Muscle of arm (tissue), 12 donors: ENCODE measurements around the gene TMCC1. TPM values are rescaled to one million over a fixed set of nuclear protein-coding genes. Genes with fewer than 3 reads are reported as not detected.
"Not testable (repeated sequence)": the region's sequence is repeated elsewhere in the genome, so short reads cannot be mapped to it uniquely, and the experiment has no call there.

Source experiments
- DNase-seq: peaks from one replicate; pipeline ENCODE4 v3.0.0-alpha.2; 2013
- polyA plus RNA-seq, 12 donors: library from polyadenylated mRNA; unstranded; fragments of 120-200 nt; gene quantifications; one replicate each; pipeline ENCODE4 v1.2.1, GENCODE V29; 2013; ENCODE audit not compliant: insufficient read length in 12 of 12

The TMCC1 gene
- polyA plus RNA-seq, 12 donors = 23.3 to 51.6 (median 36.9) TPM; not detected in 1

DNA sequence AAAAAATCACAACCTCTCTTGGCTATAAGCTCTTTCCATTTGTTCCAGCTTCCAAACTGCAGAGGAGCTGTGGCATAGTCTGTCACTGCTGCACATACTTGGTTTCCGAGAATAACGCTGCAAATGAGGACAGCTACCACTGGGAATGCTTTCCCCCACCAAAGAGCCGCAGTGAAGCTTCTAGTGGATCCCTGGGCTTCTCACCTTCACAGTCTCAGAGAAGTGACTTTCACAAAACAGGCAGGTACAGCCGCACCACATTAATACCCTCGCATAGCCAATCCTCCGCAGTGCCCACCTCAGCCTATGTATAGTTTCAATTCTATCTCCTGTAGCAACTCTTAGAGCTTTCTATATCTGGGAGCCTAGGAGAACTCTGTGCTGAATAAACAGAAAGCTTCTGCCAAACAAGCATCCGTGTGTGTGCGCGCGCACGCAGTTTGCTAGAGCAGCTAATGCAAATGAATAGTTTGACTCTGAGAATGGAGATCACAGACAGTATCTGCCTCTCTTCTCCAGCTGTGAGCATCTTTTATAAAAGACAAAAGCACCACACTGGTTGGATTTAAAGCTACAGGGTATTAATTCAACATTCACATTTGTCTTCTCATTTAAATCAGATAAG is 205.1 kb downstream of the TMCC1 start:
- peak; percentile 72 for DNase-seq

DNA sequence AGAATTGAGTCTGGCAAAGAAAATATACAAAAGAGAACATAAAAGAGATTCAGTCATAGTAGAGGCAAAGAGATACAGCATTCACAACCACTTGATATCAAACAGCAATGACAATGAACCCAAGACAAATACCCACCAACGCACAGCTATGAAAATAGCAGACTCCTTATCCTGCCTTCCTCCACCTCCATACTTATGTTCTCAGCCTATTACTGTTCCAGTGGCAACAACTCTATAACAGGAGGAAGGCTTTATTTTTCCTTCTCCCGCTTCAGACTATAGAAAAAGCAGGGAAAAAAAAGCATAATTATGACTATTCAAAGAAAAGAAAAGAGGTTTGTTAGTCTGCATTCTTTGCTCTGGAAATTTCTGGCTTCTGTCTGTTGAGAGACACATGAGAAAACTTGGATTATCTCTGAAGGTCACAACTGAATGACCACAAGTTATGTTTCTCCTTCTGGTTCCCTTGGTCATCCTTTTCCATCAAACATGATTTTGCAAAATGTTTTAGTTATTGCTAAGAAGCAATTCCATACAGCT is 205.9 kb downstream of the TMCC1 start:
- no peak for DNase-seq

DNA sequence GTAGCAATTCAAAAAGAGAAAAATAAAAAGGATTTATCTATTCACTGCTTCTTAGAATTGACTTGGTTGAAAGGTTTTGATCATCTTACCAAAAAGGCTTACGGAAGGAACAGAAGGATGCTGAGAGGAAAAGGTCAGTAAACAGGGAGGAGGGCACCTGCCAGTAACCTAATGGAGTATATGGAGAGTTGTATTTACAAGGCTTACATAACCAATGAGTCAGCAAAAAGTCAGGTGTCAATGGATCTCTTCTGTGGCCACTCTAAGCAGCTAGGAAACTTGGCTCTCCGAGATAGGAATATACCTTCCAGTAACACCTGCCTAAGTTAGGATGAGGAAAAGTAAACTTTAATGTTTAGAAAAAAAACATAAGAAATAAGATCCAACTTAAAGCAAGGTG is 206.6 kb downstream of the TMCC1 start:
- no peak for DNase-seq

DNA sequence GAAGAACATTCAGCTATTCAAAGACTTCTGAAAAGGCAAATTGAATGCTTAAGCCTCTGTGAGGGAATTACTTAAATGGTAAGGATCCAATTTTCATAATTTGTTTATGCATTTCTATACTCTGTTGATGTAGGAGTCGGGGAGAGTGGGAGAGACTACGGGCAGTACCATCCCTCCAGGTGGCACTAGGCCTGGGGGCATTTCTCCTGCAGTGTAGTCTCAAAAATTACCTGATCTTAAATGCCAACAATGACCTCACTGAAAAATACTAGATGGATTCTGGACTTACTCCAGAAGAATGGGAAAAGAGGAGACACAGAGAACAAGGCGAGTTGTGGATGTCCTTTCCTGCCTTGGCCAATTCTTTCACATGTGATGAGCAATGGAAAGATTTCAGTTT is 209.2 kb downstream of the TMCC1 start:
- DNase-seq = no peak

DNA sequence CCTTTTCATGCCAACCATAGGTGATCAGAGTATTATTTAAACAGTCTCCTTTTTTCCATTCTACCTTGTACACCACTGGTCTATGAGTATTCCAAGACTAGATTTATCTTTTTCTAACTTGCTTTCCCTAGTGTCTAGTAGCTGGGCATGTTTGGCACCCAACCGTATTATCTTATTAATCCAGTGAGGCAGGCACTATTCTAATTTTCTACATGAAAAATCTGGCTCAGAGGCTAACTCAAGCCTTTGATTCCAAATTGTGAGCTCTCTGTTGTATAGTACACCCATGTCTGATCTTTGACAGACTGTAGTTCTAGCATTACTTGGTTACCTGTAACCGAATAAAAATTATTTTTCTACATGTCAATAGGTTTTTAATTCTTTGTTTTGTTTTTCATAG is 210.3 kb downstream of the TMCC1 start:
- no peak for DNase-seq

DNA sequence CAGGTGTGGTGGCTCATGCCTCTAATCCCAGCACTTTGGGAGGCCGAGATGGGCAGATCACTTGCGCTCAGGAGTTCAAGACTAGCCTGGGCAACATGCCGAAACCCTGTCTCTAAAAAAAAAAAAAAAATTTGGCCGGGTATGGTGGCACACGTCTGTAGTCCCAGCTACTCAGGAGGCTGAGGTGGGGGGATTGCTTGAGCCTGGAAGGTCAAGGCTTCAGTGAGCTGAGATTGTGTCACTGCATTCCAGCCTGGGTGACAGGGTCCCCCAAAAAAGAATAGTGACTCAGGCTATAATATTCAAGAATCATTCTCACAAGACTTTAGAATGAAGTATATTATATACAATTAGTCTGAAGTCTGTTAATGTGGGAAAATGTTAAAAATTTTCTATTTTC is 216.5 kb downstream of the TMCC1 start:
- no peak for DNase-seq

DNA sequence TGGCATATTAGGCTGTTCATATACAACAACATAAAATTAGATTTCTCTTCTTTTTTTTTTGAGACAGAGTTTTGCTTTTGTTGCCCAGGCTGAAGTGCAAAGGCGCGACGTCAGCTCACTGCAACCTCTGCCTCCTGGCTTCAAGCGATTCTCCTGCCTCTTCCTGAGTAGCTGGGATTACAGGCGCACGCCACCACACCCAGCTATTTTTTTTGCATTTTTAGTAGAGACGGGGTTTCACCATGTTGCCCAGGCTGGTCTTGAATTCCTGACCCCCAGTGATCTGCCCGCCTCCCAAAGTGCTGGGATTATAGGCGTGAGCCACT is 218.8 kb downstream of the TMCC1 start:
- not testable (repeated sequence) for DNase-seq

DNA sequence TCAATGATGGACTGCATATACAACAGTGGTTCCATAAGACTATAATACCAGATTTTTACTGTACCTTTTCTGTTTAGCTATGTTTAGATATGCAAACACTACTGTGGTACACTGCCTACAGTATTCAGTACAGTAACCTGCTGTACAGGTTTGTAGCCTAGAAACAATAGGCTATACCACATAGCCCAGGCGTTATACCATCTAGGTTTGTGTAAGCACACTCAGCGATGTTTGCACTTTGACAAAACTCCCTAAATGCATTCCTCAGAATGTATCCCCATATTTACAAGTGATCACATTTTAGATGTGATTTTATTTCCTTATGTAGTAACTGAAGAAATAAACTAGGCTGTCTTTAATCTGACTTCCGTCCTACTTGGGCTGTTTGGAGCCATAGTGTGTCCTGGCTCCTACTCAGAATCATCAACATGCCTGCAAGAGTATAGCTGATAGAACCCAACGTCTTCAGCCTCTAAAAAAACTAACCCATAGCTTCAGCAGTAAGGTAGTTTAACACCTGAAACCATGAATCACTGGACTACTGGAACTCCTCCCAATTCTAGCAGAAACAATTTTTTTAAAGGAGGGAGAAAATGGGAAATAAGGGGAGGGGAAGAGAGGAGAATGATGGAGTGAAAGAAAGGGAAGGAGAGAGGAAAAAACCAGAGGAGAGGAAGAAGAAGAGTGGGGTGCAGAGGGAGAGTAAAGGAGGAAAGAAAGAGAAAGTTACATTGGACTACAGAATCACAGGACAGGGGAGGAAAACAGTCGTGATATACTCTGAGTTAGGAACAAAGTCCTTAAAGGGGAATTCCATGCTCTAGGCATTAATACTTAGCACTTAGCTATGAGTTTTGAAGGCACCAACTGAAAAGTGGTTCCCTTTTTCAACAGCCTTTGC is 219.4 kb downstream of the TMCC1 start:
- no peak for DNase-seq

DNA sequence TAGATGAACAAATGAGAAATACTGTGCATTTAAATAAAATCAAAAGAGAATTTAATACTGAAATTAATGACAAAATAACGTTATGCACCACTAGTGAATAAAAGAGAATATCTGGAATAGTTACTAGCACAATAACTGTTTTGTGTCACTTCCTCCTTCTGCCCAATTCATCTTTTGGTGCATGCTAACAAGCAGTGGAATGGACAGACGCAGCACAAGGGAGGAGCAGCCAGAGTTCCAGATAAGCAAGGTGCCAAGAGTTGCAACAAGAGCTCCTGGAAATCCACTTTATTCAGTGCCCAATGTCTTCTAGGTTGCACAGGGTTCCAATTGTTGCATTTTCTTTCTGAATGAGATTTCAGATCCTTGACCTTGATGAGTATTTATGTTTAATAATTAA is 220.5 kb downstream of the TMCC1 start:
- no peak for DNase-seq

DNA sequence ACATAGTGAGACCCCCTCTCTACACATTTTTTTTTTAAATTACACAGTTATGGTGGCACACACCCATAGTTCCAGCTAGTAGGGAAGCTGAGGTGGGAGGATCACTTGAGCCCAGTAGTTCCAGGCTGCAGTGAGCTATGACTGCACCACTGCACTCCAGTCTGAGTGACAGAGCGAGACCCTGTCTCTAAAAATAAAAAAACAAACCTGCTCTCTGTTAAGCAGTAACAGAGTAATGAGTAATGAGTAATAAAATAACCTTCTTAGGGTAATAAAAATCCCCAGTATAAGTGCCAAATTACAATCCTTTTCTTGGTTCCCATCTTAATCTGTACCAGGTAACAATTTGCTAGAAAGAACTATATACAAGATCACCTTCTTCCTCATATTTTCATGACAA is 221.1 kb downstream of the TMCC1 start:
- DNase-seq = no peak

DNA sequence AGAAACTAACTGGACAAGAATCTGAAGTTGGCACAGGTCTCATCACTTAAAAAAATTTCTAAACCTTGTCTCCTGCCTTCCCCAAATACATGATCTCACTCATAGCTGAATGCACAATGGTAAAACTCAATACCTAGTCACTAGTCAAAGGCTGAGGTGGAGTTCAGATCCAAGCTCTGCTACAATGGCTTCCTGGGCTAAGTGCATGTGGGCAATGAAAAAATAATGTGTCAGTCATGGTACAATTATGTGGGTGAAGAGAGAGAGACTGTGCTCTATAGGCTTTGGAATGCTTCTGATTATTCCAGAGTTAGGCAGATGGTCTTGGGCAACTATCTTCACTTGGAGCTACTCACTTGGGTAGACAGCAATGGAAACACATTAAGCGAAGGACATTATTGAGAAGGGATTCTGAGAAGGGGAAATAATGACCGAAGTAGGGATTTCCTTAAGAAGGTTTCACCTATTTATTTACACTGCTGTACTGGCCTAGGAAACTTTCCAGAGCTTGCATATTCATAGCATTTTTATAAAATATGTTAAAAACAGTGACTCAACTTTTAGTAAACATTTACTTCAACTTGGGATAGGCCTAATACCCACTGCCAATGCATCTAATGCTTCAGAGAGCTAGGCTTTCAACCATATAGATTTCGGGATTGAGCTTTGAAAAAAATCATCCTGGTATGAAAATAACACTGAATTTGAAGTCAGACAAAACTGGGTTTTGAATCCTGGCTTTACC is 228.3 kb downstream of the TMCC1 start:
- DNase-seq = no peak

DNA sequence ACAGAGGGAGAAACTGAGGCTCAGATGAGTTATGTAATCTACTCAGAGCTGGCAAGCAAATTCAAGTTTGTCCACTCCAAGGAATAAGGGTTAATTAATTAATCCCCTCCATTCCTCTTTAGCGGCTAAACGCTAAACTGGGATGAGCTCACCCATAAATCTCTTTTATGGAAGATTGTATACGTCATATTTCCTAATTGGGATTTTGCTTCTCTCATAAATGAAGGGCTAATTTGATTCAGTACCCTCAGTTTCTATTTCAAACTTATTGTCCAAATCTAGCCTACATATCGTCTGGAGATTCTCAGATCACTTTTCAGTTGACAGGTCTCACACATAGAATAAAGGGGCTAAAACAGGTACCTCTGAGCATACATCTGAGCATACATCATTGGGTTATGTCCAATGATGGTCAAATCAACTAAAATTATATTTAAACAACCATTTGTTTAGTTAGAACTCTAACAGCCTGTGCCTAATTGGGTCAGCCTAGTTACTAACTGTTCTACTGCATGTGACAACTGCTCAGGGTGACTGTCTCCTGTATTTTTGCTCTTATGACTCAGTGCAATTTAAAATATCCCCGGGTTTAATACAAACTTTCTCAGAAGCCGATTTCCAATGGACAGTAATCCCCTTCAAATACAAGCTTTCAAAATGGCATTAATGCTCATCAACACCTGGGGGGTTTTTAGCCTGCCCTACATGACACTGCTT is 229.4 kb downstream of the TMCC1 start:
- DNase-seq = no peak

DNA sequence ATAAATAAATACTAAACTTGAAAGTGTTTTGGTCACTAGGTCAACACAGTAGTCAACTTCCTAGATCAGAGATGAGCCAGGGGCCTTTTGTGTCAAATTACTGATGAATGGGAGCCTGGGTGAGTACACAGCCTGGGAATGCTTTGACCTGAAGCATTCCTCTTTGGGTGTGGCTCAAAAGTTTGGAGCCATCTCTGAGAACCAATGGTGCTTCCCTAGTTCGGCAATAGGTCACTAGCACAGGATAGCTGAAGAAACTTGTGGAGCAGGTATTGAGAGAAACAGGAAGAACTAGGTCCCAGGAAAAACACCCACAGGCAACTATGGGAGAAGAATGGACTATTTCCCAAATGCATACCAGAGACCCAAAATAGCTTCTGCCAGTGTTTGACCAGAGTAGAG is 230.5 kb downstream of the TMCC1 start:
- no peak for DNase-seq

DNA sequence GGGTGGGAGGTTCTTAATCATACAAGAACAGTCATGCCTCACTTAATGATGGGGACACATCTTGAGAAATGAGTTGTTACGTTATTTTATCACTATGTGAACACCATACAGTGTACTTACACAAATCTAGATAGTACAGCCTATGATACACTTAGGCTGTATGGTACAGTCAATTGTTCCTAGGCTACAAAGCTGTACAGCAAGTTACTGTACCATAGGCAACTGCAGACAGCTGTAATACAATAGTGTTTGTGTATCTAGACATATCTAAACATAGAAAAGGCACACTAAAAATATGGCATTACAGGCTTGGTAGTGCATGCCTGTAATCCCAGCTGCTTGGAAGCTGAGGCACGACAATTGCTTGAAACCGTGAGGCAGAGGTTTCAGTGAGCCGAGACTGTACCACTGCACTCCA is 231.3 kb downstream of the TMCC1 start:
- no peak for DNase-seq

DNA sequence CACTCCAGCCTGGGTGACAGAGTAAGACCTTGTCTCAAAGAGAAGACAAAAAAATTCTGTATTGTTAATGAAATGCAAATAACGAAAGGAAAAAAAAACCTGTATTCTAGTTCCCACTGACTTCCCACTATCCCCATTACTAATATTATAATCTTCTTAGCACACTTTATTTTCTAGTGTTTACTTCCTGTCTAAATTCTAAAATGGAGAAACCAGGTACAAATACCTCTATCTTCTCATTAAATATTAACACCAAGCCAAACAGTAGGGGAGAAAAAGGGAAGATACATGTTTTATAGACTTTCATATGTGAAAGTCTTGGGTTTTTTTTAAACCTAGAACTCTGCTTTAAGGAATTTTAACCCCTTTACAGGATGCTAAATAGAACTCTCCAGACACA is 231.7 kb downstream of the TMCC1 start:
- DNase-seq = no peak

DNA sequence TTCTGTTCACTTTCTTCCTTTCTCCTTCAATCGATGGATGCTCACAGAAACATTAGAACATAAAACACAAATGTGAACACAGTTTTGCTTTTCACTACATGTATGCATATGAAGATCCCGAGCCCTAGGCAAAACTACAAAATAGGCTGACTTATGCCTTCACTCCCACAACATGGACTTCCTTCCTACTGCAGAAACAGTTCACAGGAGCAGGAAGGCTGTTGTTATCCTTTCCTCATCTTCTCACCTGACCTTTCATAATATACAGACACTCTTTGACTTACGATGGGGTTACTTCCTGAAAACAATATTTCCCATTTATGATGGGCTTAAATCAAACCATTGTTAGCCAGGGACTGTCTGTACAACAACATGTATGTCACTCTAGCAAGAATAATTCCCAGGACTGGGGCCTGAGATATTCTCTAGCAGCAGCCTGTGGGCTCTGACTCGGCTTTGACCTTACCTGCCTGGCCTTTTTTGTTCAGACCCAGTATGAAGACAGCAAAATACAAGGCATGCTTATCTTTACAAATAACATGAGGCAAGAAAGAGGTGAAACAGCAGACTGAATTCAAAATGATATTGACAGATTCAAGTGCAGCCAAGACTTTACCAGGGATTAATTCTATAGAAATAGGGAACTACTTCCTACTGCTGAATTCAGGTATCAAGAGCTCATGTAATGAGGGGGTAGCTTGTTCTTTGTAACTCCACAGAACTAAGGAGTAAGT is 235.2 kb downstream of the TMCC1 start:
- DNase-seq = no peak

DNA sequence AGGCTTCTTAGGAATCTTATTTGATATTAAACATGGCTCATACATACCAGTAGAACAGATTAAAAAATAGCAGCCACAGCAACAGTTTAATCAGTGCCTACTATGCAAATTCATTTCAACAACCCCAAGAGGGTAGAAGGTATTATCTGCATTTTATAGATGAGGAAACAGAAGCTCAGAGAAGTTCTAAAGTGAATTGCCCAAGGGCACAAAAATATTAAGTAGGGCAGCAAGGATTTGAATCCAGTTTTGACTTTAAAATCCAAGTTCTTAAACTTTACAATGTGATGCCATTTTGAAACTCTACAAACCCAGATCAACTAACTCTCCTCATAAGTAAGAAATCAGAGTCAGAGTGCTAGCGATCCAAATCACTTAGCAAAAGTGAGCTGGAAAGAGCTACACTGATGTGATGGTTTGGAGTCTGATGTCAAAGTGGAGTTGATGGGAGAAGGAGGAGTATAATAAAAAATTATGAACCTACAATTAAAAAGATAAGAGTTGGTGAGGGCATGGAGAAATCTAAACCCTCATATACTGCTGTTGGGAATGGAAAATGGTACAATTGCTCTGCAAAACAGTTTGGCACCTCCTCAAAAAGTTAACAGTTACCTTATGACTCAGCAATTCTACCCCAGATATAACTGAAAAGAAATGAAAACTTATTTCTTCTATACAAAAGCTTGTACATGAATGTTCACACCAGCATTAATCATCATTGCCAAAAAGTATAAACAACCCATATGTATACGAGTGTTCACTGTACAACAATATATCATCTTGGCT is 236.1 kb downstream of the TMCC1 start:
- no peak for DNase-seq

DNA sequence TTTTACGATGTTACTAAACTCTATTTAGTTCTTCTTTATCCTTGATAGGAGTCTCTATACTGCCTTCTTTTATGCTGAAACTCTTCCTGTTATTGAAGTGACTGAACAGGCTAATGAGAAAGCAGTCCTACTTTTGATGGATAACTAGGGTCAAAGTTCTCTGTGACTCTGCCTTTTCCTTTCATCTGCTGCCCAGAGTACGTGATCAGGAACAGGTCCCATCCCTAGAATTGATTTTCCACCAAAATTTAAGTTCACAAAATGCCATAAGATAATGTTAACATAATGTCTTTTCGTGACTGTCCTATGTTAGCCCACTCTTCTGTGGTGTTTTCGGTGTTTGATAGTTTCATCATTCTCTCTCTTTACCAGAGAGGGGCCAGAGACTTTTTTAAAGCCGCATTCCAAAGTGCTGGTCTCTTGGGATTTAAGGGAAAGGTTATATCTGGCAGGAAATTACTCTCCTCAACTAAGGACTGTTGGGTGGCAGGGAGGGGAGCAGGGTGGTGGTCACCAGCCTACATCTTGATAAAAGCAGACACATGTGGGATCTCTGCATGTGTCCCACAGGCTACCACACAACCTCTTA is 236.8 kb downstream of the TMCC1 start:
- DNase-seq = no peak

DNA sequence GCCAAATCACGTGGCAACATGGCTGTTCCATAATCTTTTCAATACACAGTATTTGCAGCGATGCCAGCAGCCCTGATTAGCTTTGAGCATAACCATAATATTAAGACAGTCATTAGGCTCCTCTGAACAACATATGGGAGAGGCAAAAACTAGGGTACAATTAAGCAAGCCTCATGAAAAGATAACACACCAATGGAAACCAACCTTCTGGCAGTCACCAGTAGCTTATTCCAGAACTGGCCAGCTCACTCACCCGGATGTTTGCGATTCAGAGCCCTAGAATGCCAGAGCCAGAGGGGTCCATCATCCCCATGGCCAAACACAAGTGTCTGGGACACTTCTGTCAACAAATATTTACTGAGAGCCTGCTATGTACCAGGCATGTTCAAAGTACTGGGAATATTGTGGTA is 238.2 kb downstream of the TMCC1 start:
- no peak for DNase-seq

DNA sequence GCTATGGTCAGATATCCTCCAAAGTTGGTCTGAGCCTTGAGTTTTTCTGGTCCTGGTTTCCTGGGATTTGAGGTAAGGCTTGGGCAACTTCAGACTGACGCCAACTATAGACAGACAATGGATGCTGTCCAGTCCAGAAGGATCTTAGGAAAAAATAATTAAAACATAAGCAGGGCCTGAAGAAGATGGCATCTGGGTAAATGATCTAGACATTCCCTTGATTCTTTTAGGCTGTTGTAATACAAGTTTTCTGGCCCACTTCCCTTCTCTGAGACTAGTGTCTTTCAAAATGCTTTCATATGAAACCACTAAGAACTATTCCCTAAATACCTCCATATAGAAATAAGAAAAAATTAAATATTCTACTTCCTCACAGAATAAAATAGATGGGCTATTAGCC is 239.4 kb downstream of the TMCC1 start:
- peak; percentile 16 for DNase-seq
